GM21367 (cell line): ENCODE measurements around the gene ATP5F1D.

Experiments used
- ATAC-seq: cut with Tn5 transposase; IDR thresholded peaks from one replicate; pipeline ENCODE4 v1.9.1; 2021; ENCODE audit not compliant: unreplicated experiment

Gene ATP5F1D

GRCh38 chr19:1269065-1269477 is 27.5 kb downstream of the ATP5F1D start, which contains the start of gene CIRBP:
CIRBP (plus strand) TSS chr19:1269332; CDS start chr19:1270934, 1,602 bp downstream.
- ATAC-seq: peak; percentile 43

- ATAC-seq: peak; percentile 12
These were observed 28.1 kb downstream of the ATP5F1D start for GRCh38 chr19:1269478-1270212.

GRCh38 chr19:1270213-1270853 is 28.8 kb downstream of the ATP5F1D start:
- ATAC-seq: no peak

- ATAC-seq: no peak
These were observed 29.4 kb downstream of the ATP5F1D start for GRCh38 chr19:1270854-1271527.

- ATAC-seq: no peak
These were observed 30.2 kb downstream of the ATP5F1D start for GRCh38 chr19:1271528-1272422.

DNA sequence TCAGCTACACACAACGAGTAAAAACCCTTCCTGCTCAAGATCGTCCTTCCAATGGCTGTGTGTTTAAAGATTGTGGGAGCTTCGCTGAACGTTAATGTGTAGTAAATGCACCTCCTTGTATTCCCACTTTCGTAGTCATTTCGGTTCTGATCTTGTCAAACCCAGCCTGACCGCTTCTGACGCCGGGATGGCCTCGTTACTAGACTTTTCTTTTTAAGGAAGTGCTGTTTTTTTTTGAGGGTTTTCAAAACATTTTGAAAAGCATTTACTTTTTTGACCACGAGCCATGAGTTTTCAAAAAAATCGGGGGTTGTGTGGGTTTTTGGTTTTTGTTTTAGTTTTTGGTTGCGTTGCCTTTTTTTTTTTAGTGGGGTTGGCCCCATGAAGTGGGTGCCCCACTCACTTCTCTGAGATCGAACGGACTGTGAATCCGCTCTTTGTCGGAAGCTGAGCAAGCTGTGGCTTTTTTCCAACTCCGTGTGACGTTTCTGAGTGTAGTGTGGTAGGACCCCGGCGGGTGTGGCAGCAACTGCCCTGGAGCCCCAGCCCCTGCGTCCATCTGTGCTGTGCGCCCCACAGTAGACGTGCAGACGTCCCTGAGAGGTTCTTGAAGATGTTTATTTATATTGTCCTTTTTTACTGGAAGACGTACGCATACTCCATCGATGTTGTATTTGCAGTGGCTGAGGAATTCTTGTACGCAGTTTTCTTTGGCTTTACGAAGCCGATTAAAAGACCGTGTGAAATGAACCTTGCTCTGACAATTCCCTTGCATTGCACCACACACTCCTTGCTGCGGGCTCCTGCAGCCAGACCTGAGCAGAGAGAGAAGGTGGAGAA is 31.1 kb downstream of the ATP5F1D start:
- ATAC-seq: no peak

GRCh38 chr19:1273263-1274041 is 31.9 kb downstream of the ATP5F1D start:
- ATAC-seq: no peak

DNA sequence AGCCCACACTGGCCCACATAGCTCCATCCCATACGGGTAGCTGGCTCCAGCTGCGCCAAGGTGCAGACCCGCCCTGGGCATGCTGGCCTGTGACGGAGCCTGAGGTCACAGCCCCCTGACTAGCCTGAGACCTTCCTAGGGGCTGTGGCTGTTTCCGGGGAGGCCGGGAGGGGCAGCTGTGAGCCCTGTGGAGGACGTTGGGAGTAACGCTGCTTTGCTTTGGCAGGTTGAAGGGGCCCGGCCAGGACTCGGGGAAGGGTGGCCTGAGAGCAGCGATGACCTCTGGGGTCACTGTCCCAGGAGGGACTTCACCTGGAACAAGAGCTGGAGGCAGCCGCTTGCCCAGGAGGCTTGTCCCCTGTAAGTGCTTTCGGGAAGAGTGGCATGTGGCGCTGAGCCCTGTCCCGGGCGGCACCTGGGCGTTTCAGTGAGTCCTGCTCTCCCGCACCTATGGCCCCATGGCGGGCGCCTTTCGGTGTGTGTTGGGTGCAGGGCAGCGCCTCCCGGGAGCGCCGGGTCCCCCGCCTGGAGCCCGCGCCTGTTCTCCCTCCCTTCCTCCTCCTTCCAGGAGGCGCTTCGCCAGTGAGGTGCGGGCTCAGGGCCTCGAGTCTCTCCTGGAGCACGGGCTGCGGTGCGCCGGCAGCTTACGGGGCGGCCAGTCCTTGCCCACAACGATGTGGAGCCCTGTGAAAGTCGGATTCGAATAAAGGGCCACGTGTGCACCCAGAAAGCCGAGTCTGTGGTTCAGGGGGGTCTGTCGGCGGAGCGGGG is 32.7 kb downstream of the ATP5F1D start:
- ATAC-seq: no peak

GRCh38 chr19:1274852-1275259 is 33.3 kb downstream of the ATP5F1D start:
- no peak for ATAC-seq

GRCh38 chr19:1275260-1275975 is 33.9 kb downstream of the ATP5F1D start, which contains the start of gene FAM174C:
FAM174C (plus strand) TSS chr19:1275530; CDS start chr19:1275550, 20 bp downstream.
- peak; percentile 51 for ATAC-seq

DNA sequence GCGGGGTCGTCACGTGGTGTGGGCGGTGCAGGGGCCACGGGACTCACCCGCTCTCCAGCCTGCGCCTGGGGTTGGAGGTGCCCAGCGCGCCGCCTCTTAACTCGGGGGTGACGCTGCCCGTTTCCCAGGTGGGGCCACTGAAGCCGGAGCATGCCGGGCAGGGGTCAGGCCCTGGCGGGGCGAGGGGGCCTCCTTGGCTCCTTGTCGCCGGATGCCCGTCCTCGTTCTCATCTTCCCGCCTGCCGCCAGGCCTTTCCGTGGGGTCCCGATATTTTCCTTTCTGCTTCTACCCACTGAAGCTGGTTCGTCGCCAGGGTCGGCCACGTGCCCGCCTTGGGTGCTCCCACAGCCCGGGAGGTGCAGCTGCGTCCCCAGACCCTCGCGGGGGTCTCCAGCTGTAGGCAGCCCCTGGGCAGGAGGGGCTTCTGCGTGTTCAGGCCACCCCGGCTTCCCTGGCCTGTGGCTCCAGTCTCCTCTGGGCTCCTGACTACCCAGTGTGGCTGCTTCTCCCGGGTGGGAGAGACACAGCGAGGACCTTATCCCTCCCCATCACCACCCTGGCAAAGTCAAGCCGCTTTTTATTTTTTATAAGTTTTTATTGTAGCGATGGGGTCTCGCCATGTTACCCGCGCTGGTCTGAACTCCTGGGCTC is 34.6 kb downstream of the ATP5F1D start:
- no peak for ATAC-seq

- ATAC-seq: no peak
These were observed 35.1 kb downstream of the ATP5F1D start for GRCh38 chr19:1276628-1277022.

DNA sequence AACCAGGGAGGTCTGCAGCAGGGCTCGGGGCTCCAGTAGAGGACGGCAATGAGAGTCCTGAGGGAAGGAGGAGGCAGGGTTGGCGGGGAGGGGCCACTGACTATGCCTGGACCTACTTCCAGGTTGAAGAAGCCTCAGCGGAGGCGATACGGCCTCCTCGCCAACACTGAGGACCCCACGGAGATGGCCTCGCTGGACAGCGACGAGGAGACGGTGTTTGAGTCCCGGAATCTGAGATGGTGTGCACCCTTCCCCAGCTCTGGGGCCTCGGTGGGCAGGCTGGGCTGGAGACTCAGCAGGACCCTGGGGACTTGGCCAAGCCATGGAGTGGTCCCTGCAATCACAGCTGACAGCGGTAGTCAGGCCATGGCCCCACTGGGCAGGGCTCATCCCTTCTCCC is 35.5 kb downstream of the ATP5F1D start:
- ATAC-seq: no peak

DNA sequence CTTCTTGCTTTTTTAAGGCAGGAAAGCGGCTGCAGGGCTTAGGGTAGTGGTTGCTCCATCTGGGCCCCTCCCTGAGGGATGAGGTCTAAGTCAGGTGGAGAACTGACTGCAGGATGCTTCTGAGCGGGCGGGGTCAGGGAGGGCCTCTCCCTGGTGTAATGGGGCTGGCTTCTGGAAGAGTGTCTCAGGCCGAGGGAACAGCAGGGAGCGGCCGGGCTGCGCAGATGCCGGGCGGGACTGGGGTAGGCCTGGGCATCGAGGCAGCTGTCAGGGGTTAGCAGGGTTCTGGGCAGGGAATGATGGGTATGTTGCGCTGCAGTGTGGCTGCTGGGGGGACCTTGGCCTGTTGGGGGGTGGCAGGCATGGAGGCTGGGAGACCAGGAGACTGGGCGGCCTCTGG is 36.5 kb downstream of the ATP5F1D start:
- no peak for ATAC-seq

DNA sequence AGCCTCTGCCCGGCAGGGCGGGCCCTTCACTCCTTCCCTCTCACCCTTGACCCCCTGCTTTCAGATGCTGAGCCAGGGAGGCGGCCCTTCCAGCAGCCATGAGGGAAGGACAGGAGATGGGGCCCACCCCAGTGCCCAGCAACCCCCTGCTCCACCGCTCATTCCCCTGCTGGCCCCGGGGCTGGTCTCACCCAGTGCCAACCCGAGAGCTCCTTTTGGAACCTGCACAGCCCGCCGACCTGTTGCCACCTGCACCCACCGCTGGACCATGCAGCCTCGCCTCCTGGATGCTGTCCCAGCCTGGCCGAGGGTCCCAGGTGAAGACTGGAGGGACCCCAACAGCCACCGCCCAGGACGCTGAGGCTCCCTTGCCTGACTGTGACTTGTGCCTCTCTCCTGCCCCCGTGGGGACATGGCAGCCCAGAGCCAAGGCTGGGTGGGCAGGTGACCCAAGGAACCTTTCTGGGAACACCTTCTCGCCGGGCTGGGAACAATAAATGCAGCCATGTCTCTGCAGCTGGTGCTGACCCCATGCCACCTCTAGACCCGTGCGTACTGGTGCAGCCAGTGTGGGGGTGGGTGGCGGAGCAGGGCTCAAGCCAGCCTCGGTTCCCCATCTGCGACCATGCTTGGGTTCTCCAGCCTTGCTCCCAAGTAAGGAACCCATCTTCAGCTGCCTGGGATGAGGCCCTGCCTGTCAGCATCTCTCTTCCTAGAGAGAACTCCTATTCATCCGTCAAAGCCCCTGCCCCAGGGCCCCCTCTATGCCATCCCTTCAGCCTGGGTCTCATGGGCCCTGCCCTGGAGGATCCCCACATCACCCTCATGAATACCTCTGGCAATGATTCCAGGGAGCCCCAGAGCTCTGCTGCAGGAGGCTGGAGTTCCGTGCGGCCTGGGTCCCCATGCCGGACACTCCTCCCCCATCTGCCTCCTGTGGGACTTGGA is 37.4 kb downstream of the ATP5F1D start:
- no peak for ATAC-seq

DNA sequence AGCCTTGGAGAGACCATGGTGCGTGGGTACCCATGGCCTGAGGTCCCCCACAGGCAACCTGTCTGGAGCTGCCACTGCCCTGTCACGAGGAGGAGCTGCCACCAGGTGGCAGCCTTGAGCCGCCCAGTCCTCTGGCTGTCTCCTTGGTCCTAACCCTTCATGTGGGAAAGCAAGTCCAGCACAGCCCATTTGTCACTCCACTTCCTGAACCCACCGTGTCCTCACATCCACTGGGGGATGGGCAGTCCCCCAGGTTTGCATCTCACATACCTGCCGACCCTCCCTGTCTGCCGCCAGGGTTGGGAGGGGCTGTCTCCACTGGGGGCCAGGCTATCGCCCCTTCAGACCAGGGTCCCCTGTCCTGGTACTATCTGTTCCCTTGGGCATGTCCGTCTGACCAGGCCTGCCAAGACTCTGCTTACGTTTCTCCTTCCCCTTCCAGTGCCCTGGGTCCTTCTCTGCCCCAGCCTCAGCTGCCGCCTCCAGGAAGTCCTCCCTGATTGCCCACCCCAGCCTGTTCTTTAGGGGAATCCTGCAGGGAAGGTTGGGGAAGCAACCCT is 38.3 kb downstream of the ATP5F1D start:
- no peak for ATAC-seq
